ENCODE data around the gene UBE2G1.

Gene UBE2G1

GRCh38 chr17:4236456-4236855, 130.0 kb downstream of the UBE2G1 start:
- H3K4ac ChIP-seq (ENCODE audit: low read length): no peak overlapping the region
- WGBS, 2 donors (ENCODE audit: extremely low coverage in 2 of 2, insufficient read length in 2 of 2, insufficient replicate concordance in 1 of 2): no CpG with 5 or more reads among the region's 3 CpGs

GRCh38 chr17:4235372-4236279, 130.8 kb downstream of the UBE2G1 start:
- H2BK120ac ChIP-seq (ENCODE audit: low read depth, low read length): no peak overlapping the region
- DNase-seq (ENCODE audit: low spot score): no peak
- no peaks in the 10 kb centered on the region for H3K4me1 ChIP-seq (ENCODE audit: control insufficient read depth in 2 of 2, insufficient read depth in 1 of 2, low read depth in 1 of 2, low read length in 2 of 2)
- H4K8ac ChIP-seq (ENCODE audit: low read depth, low read length): no peak overlapping the region
- no peak overlapping the region for H2BK15ac ChIP-seq (ENCODE audit: low read length)
- no peak overlapping the region for H3K14ac ChIP-seq (ENCODE audit: low read length)
- H3K9me3 ChIP-seq (replicated peaks in 1 of 2; ENCODE audit: control insufficient read depth in 2 of 2, insufficient read depth in 1 of 2, low read depth in 1 of 2, low read length in 2 of 2): no peaks in the 10 kb centered on the region
- H2AFZ ChIP-seq (ENCODE audit: low read length): no peak overlapping the region
- peaks cover 8 to 88% of the 10 kb centered on the region in 2 donors for H3K36me3 ChIP-seq (replicated peaks in 1 of 2; ENCODE audit: control insufficient read depth in 2 of 2, insufficient read depth in 2 of 2, low read length in 2 of 2)
- no peak overlapping the region for H3K4me3 ChIP-seq (ENCODE audit: low read length in 2 of 2)
- H2AK5ac ChIP-seq (ENCODE audit: low read depth, low read length): no peak overlapping the region
- H3K4ac ChIP-seq (ENCODE audit: low read length): no peak overlapping the region
- H3K4me2 ChIP-seq (ENCODE audit: insufficient read depth, low read length, poor library complexity, severe bottlenecking): no peak overlapping the region
- H3K18ac ChIP-seq (ENCODE audit: low read length): no peak overlapping the region
- no CpG with 5 or more reads among the region's 8 CpGs for WGBS, 2 donors (ENCODE audit: extremely low coverage in 2 of 2, insufficient read length in 2 of 2, insufficient replicate concordance in 1 of 2)
- H3K27me3 ChIP-seq (ENCODE audit: control insufficient read depth in 3 of 3, insufficient read depth in 3 of 3, low read depth in 1 of 3, low read length in 3 of 3): no peaks in the 10 kb centered on the region
- no peak overlapping the region for H4K91ac ChIP-seq (ENCODE audit: low read depth, low read length, poor library complexity)
- no peak overlapping the region for H3K27ac ChIP-seq (replicated peaks; ENCODE audit: low read length)
- no peaks in the 10 kb centered on the region for H3K79me1 ChIP-seq (ENCODE audit: low read depth, low read length)
- H3K23ac ChIP-seq (ENCODE audit: low read depth, low read length, poor library complexity): no peak overlapping the region
- no peak overlapping the region for H2BK12ac ChIP-seq (ENCODE audit: low read length)
- no peak overlapping the region for H3K9ac ChIP-seq (ENCODE audit: low read depth, low read length, poor library complexity)
- H2BK5ac ChIP-seq (ENCODE audit: low read length): no peak overlapping the region

More at GRCh38 chr17:4236456-4236855, 130.0 kb downstream of the UBE2G1 start:
- Histone ChIP-seq H3K4me1 (ENCODE audit: control insufficient read depth in 2 of 2, insufficient read depth in 1 of 2, low read depth in 1 of 2, low read length in 2 of 2) (no peaks in the 10 kb centered on the region), H4K91ac (ENCODE audit: low read depth, low read length, poor library complexity) (no peak overlapping the region), H2BK12ac (ENCODE audit: low read length) (no peak overlapping the region), H3K36me3 (replicated peaks in 1 of 2; ENCODE audit: control insufficient read depth in 2 of 2, insufficient read depth in 2 of 2, low read length in 2 of 2) (peaks cover 11 to 87% of the 10 kb centered on the region in 2 donors), H3K4me3 (ENCODE audit: low read length in 2 of 2) (no peak overlapping the region), H2AFZ (ENCODE audit: low read length) (no peak overlapping the region), H3K18ac (ENCODE audit: low read length) (no peak overlapping the region), H4K8ac (ENCODE audit: low read depth, low read length) (no peak overlapping the region), H3K9ac (ENCODE audit: low read depth, low read length, poor library complexity) (no peak overlapping the region), H3K9me3 (replicated peaks in 1 of 2; ENCODE audit: control insufficient read depth in 2 of 2, insufficient read depth in 1 of 2, low read depth in 1 of 2, low read length in 2 of 2) (no peaks in the 10 kb centered on the region), H3K23ac (ENCODE audit: low read depth, low read length, poor library complexity) (no peak overlapping the region), H2BK120ac (ENCODE audit: low read depth, low read length) (no peak overlapping the region), H3K27me3 (ENCODE audit: control insufficient read depth in 3 of 3, insufficient read depth in 3 of 3, low read depth in 1 of 3, low read length in 3 of 3) (no peaks in the 10 kb centered on the region), H3K79me1 (ENCODE audit: low read depth, low read length) (no peaks in the 10 kb centered on the region), H2BK15ac (ENCODE audit: low read length) (no peak overlapping the region), H3K4me2 (ENCODE audit: insufficient read depth, low read length, poor library complexity, severe bottlenecking) (no peak overlapping the region), H2AK5ac (ENCODE audit: low read depth, low read length) (no peak overlapping the region), H3K14ac (ENCODE audit: low read length) (no peak overlapping the region), H3K27ac (replicated peaks; ENCODE audit: low read length) (no peak overlapping the region), H2BK5ac (ENCODE audit: low read length) (no peak overlapping the region)
- DNase-seq (ENCODE audit: low spot score): no peak

DNA sequence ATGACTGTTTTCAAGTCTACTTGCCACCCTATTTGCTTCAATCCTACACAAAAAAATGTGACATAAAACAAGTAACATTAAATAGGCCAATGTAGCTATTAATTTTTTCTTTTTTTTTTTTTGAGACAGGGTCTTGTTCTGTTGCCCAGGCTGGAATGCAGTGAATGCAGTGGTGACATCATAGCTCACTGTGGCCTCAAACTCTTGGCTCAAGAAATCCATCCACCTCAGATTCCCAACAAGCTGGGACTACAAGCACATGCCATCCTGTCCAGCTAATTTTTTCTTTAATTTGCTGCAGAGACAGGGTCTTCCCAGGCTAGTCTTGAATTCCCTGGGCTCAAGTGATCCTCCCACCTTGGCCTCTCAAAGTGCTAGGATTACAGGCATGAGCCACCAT, 132.1 kb downstream of the UBE2G1 start:
- Histone ChIP-seq H3K27ac (replicated peaks; ENCODE audit: low read length) (no peak overlapping the region), H2BK5ac (ENCODE audit: low read length) (no peak overlapping the region), H3K4ac (ENCODE audit: low read length) (no peak overlapping the region), H2BK120ac (ENCODE audit: low read depth, low read length) (no peak overlapping the region), H3K9ac (ENCODE audit: low read depth, low read length, poor library complexity) (no peak overlapping the region), H4K8ac (ENCODE audit: low read depth, low read length) (no peak overlapping the region), H4K91ac (ENCODE audit: low read depth, low read length, poor library complexity) (no peak overlapping the region), H2BK12ac (ENCODE audit: low read length) (no peak overlapping the region), H3K79me1 (ENCODE audit: low read depth, low read length) (no peaks in the 10 kb centered on the region), H3K27me3 (ENCODE audit: control insufficient read depth in 3 of 3, insufficient read depth in 3 of 3, low read depth in 1 of 3, low read length in 3 of 3) (no peaks in the 10 kb centered on the region), H2BK15ac (ENCODE audit: low read length) (no peak overlapping the region), H2AK5ac (ENCODE audit: low read depth, low read length) (no peak overlapping the region), H3K18ac (ENCODE audit: low read length) (no peak overlapping the region), H3K4me3 (ENCODE audit: low read length in 2 of 2) (no peak overlapping the region), H3K4me1 (ENCODE audit: control insufficient read depth in 2 of 2, insufficient read depth in 1 of 2, low read depth in 1 of 2, low read length in 2 of 2) (no peaks in the 10 kb centered on the region), H3K9me3 (replicated peaks in 1 of 2; ENCODE audit: control insufficient read depth in 2 of 2, insufficient read depth in 1 of 2, low read depth in 1 of 2, low read length in 2 of 2) (no peaks in the 10 kb centered on the region), H2AFZ (ENCODE audit: low read length) (no peak overlapping the region), H3K14ac (ENCODE audit: low read length) (no peak overlapping the region), H3K36me3 (replicated peaks in 1 of 2; ENCODE audit: control insufficient read depth in 2 of 2, insufficient read depth in 2 of 2, low read length in 2 of 2) (peaks cover 5 to 89% of the 10 kb centered on the region in 2 donors), H3K4me2 (ENCODE audit: insufficient read depth, low read length, poor library complexity, severe bottlenecking) (no peak overlapping the region), H3K23ac (ENCODE audit: low read depth, low read length, poor library complexity) (no peak overlapping the region)
- DNase-seq (ENCODE audit: low spot score): no peak

DNA sequence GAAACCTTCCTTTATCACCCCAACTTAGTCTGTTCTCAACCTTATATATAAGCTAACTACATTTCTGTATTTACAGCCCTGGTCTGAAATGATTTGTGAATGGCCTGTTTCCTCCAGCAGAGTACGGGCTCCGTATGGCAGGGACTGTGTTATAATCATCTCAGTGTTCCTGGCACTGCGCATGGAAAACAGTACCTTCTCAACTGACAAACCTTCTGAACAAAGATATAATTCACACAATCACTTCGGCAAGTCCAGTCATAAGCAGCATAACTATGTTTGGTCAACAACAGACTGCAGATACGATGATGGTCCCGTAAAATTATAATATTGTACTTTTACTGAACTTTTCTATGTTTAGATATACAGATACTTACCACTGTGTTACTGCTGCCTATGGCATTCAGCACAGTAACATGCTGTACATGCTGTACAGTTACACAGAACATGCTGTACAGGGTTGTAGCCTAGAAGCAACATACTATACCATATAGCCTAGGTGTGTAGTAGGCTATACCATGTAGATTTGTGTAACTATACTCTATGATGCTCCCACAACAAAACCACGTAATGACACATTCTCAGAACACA, 132.7 kb downstream of the UBE2G1 start:
- no CpG with 5 or more reads among the region's 7 CpGs for WGBS, 2 donors (ENCODE audit: extremely low coverage in 2 of 2, insufficient read length in 2 of 2, insufficient replicate concordance in 1 of 2)
- H3K27me3 ChIP-seq (ENCODE audit: control insufficient read depth in 3 of 3, insufficient read depth in 3 of 3, low read depth in 1 of 3, low read length in 3 of 3): no peaks in the 10 kb centered on the region
- H2BK15ac ChIP-seq (ENCODE audit: low read length): no peak overlapping the region
- no peak overlapping the region for H3K27ac ChIP-seq (replicated peaks; ENCODE audit: low read length)
- no peak overlapping the region for H3K18ac ChIP-seq (ENCODE audit: low read length)
- H2BK120ac ChIP-seq (ENCODE audit: low read depth, low read length): no peak overlapping the region
- H2BK12ac ChIP-seq (ENCODE audit: low read length): no peak overlapping the region
- no peaks in the 10 kb centered on the region for H3K9me3 ChIP-seq (replicated peaks in 1 of 2; ENCODE audit: control insufficient read depth in 2 of 2, insufficient read depth in 1 of 2, low read depth in 1 of 2, low read length in 2 of 2)
- peaks cover 5 to 87% of the 10 kb centered on the region in 2 donors for H3K36me3 ChIP-seq (replicated peaks in 1 of 2; ENCODE audit: control insufficient read depth in 2 of 2, insufficient read depth in 2 of 2, low read length in 2 of 2)
- no peak for DNase-seq (ENCODE audit: low spot score)
- no peak overlapping the region for H2AK5ac ChIP-seq (ENCODE audit: low read depth, low read length)
- H3K79me1 ChIP-seq (ENCODE audit: low read depth, low read length): no peaks in the 10 kb centered on the region
- H4K8ac ChIP-seq (ENCODE audit: low read depth, low read length): no peak overlapping the region
- no peak overlapping the region for H2AFZ ChIP-seq (ENCODE audit: low read length)
- no peak overlapping the region for H3K23ac ChIP-seq (ENCODE audit: low read depth, low read length, poor library complexity)
- no peak overlapping the region for H4K91ac ChIP-seq (ENCODE audit: low read depth, low read length, poor library complexity)
- H3K14ac ChIP-seq (ENCODE audit: low read length): no peak overlapping the region
- H3K4me3 ChIP-seq (ENCODE audit: low read length in 2 of 2): no peak overlapping the region
- H3K4ac ChIP-seq (ENCODE audit: low read length): no peak overlapping the region
- no peak overlapping the region for H2BK5ac ChIP-seq (ENCODE audit: low read length)
- H3K4me1 ChIP-seq (ENCODE audit: control insufficient read depth in 2 of 2, insufficient read depth in 1 of 2, low read depth in 1 of 2, low read length in 2 of 2): no peaks in the 10 kb centered on the region
- H3K4me2 ChIP-seq (ENCODE audit: insufficient read depth, low read length, poor library complexity, severe bottlenecking): no peak overlapping the region
- no peak overlapping the region for H3K9ac ChIP-seq (ENCODE audit: low read depth, low read length, poor library complexity)

All from neuronal stem cell (in vitro differentiated cells).